ENCODE measurements around the gene TRAF5.
"Not testable (repeated sequence)": the region's sequence is repeated elsewhere in the genome, so short reads cannot be mapped to it uniquely, and the experiment has no call there.

- TF ChIP-seq CTCF (IDR thresholded peaks at IDR 0.05); NFE2L1 (CRISPR knock-in tag; IDR thresholded peaks at IDR 0.05); ZNF423 (CRISPR knock-in tag; IDR thresholded peaks at IDR 0.05); NFYB (CRISPR knock-in tag; conservative IDR thresholded peaks at IDR 0.05; ENCODE audit: low read depth); E2F1 (CRISPR knock-in tag; IDR thresholded peaks at IDR 0.05); CDX4 (CRISPR knock-in tag; IDR thresholded peaks at IDR 0.05; ENCODE audit: borderline replicate concordance); ZNF263 (CRISPR knock-in tag; IDR thresholded peaks at IDR 0.05; ENCODE audit: low read depth); CREM (CRISPR knock-in tag; IDR thresholded peaks at IDR 0.05); PRDM15 (CRISPR knock-in tag; IDR thresholded peaks at IDR 0.05); ZNF138 (CRISPR knock-in tag; conservative IDR thresholded peaks at IDR 0.05); HMGXB4 (CRISPR knock-in tag; IDR thresholded peaks at IDR 0.05); MAX (CRISPR knock-in tag; IDR thresholded peaks at IDR 0.05): not testable (repeated sequence)
These were observed 73.3 kb downstream of the TRAF5 start for GRCh38 chr1:211399851-211400393.
